HG03558 (cell line): ENCODE measurements around the gene HOXD4.

Source experiments
- ATAC-seq: cut with Tn5 transposase; IDR thresholded peaks from one replicate; pipeline ENCODE4 v1.9.1; 2021; ENCODE audit warnings: moderate number of reproducible peaks; ENCODE audit not compliant: unreplicated experiment; ENCODE audit errors: extremely low read depth

Gene HOXD4

GRCh38 chr2:176165370-176166050, 14.2 kb downstream of the HOXD4 start:
- no peak for ATAC-seq

DNA sequence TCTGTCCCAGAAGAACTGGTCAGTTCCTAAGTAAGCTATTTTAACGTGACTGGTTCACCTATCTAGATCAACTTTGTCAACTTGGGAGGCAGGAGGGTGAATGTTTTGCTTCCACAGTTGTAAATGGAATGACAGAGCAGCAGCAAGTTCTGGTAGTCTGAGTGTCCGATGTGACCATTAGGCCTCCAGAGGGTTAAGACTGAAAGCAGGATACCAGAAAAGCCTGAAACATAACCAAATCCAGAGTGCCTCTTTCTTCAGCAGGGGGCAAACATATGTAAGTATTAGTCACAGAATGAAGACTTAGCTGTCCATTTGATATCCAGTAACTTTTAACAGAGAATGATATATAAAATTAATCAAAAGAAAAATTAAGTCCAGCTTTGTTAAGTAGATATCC, 14.9 kb downstream of the HOXD4 start:
- no peak for ATAC-seq

DNA sequence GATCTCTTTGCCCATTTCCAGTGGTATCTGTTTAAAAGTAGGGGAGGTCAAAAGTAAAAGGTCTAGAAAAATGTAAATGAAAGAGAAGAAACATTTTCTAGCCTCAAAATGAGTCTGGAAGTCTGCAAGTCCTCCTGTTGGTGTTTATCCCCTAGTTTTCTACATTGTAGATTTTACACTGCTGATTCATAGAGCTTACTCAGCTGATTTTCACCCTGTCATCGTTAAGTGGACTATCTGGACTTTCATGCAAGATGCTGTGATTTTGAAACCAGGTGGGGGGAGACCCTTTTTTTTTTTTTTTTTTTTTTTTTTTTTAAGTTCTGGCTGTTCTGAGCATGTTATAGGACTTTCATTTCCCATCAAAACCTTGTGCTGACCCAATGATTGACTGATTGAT, 16.0 kb downstream of the HOXD4 start:
- ATAC-seq: no peak

DNA sequence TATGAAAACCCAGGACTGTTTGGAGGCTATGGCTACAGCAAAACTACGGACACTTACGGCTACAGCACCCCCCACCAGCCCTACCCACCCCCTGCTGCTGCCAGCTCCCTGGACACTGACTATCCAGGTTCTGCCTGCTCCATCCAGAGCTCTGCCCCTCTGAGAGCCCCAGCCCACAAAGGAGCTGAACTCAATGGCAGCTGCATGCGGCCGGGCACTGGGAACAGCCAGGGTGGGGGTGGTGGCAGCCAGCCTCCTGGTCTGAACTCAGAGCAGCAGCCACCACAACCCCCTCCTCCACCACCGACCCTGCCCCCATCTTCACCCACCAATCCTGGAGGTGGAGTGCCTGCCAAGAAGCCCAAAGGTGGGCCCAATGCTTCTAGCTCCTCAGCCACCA, 17.8 kb downstream of the HOXD4 start:
- no peak for ATAC-seq

GRCh38 chr2:176169711-176170110, 18.4 kb downstream of the HOXD4 start:
- no peak for ATAC-seq

GRCh38 chr2:176170602-176171305, 19.4 kb downstream of the HOXD4 start:
- ATAC-seq: no peak

- no peak for ATAC-seq
Measured at GRCh38 chr2:176171351-176172006, 20.1 kb downstream of the HOXD4 start.

DNA sequence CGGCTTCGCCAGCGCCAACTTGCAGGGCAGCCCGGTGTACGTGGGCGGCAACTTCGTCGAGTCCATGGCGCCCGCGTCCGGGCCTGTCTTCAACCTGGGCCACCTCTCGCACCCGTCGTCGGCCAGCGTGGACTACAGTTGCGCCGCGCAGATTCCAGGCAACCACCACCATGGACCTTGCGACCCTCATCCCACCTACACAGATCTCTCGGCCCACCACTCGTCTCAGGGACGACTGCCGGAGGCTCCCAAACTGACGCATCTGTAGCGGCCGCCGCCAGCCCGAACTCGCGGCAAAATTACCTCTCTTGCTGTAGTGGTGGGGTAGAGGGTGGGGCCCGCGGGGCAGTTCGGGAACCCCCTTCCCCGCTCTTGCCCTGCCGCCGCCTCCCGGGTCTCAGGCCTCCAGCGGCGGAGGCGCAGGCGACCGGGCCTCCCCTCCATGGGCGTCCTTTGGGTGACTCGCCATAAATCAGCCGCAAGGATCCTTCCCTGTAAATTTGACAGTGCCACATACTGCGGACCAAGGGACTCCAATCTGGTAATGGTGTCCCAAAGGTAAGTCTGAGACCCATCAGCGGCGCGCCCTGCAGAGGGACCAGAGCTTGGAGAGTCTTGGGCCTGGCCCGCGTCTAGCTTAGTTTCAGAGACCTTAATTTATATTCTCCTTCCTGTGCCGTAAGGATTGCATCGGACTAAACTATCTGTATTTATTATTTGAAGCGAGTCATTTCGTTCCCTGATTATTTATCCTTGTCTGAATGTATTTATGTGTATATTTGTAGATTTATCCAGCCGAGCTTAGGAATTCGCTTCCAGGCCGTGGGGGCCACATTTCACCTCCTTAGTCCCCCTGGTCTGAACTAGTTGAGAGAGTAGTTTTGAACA, 20.9 kb downstream of the HOXD4 start:
- ATAC-seq: no peak

DNA sequence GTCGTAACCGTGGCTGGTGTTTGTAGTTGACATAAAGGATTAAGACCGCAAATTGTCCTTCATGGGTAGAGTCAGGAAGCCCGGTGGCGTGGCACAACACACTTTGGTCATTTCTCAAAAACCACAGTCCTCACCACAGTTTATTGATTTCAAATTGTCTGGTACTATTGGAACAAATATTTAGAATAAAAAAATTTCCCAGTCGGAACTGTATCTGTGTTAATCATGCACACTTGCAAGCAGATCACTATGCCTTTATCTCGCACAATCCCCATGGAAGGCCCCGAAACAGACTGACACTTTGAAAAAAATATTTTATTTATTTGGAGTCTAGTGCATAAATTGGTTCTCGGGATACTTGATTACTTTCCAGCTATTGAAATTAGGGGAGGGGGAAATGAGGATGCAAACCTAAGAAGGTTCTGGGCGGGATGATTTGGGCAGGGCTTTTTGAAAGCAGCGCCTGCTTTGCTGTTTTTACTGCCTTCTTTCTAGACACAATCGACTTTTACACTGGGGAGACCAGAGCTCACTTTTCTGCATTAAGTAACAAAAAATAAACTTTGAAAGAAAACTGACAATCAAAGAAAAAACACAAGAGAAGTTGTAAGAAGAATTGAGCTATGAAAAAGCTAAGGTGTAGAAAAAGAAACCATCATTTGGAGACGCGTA, 21.7 kb downstream of the HOXD4 start:
- no peak for ATAC-seq

GRCh38 chr2:176173567-176174381, 22.4 kb downstream of the HOXD4 start:
- ATAC-seq: no peak

GRCh38 chr2:176174382-176174823, 23.1 kb downstream of the HOXD4 start:
- no peak for ATAC-seq

DNA sequence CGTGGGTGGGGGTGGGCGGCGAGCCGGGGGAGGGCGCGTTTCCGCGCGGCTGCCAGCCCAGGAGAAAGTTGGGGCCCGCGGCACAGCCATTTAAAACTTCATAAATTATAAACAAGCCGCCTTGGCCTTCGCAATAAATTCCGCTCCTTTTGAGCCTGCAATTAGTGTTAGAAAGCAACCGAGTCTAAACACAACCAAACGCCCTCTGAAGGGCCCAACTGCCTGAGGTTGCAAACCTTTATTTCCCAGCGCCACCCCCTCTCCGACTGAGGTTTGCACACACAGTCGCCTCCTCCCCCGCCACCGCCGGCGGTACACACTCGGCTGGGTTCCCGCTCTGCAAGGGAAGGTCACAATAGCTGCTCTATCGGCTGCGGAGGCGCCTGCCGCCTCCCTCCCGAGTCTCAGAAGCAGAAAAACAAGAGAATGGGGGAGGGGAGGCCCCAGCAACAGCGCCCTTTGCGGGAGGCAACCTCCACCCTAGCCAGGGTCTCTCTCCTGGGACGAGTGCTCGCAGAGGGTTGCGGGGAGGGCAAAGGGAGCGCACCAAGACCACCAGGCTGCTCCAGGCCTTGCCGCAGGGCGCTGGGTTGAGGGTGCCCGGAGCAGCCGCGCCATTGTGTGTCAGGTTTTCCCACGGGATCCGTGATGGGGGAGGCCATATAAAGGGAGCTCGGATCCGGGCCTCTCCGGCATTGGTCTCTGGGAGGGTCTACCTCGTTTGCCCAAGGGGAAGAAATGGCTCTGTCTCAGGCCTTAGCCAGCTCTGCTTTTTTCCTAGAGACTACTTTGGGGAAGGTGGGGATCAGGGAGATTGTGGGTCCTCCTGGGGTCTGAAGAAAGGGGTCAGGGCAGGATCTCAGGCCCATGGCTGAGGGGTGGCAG, 23.7 kb downstream of the HOXD4 start:
- ATAC-seq: no peak

DNA sequence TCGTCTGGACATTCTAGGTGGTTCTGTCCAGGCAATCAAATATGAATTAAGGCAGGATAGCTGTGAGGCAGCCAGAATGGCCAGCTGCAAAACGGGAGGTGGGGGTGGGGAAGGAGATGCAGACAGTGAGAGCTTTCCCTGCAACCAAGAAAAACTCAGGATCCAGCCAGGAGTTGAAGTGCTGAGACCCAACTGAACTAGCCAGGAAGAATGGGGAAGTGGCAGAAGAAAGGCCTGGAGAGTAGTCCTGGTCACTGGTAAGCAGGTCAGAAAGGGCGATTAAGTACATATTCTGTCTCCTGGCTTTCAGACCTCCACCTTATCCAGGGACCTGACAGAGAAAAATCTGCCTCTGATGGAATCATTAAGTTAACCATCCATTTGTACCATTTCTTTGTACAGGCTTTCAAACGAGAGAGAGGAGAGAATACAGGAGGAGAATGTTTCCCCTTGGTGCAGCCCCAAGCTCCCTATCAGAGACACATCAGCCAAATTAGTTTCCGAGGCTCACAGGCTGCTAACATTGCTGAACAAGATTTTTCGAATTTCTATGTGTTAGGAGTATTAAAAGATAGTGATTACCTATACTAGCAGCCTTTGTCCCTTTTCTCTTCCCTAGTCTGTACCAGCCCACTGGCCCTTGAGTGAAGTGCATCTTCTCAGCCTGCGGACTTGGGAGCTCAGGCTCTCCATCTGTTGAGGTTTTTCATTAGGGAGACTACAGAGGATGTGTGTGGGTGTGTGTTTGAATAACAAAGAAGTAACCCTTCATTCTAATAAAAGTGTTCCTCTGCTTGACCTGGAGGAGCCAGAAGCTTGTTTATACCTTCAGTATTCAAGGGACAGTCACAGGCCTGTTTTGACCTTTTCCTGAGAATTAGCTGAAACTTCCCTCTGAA, 24.6 kb downstream of the HOXD4 start:
- ATAC-seq: no peak

DNA sequence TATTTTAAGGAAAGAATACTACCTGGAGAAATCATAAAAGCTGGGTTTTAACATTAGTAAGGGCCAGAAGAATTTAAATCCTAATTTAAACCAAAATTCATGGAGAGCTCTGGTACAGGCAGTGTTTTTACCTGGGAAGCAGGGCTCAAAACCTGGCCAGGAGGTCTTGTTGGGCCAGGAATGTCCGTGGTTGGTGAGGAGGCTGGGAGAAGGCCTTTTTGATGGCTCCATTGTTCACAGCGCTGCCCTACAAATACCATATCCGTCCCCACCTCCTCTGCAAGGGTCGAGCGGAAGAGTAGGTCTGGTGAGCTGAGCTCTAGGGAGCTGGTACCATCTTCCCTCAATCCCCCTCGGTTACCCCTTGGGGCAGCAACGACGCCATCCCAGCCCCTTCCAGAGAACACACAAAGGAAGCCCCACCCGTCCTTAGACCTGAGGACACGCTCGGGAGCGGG, 26.3 kb downstream of the HOXD4 start:
- no peak for ATAC-seq

- ATAC-seq: no peak
Measured at GRCh38 chr2:176178038-176178756, 26.8 kb downstream of the HOXD4 start.

GRCh38 chr2:176178757-176179295, 27.5 kb downstream of the HOXD4 start:
- no peak for ATAC-seq
